ENCODE data around the gene PRKAG1.

DNA sequence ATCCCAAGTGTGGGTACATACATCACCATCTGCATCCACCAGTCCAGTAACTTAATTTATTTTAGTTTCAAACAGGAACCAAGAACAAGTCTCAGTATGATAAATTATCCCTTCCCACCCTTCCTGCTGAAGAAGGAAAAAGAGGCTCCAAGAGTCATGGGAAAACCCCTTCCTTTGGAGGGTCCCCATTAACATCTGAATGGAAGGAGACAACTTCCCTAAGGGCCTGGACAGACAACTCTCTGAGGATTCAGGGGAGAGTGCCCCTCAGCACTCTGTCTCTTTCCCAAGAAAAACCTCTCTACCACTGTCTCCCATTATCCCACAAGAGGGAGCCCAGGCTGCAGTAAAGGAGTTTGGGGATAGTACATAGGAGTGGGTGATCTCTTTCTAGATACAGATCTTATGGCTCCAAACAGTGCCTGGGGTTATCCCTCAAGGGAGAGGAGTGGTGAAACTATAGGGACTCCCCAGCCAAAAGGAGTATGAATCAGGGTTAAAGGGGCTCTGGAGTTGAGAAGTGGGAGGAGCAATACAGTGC is 53.2 kb downstream of the PRKAG1 start:
- no peak for TF ChIP-seq ZNF317 (CRISPR knock-in tag; IDR thresholded peaks at IDR 0.05; ENCODE audit: borderline replicate concordance, low read depth)
- no peak for TF ChIP-seq CREB1 (CRISPR knock-in tag; IDR thresholded peaks at IDR 0.05)
- TF ChIP-seq, protein P1, sequence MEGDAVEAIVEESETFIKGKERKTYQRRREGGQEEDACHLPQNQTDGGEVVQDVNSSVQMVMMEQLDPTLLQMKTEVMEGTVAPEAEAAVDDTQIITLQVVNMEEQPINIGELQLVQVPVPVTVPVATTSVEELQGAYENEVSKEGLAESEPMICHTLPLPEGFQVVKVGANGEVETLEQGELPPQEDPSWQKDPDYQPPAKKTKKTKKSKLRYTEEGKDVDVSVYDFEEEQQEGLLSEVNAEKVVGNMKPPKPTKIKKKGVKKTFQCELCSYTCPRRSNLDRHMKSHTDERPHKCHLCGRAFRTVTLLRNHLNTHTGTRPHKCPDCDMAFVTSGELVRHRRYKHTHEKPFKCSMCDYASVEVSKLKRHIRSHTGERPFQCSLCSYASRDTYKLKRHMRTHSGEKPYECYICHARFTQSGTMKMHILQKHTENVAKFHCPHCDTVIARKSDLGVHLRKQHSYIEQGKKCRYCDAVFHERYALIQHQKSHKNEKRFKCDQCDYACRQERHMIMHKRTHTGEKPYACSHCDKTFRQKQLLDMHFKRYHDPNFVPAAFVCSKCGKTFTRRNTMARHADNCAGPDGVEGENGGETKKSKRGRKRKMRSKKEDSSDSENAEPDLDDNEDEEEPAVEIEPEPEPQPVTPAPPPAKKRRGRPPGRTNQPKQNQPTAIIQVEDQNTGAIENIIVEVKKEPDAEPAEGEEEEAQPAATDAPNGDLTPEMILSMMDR (IDR thresholded peaks at IDR 0.05): no peak
- TF ChIP-seq SMAD4 (CRISPR knock-in tag; IDR thresholded peaks at IDR 0.05): no peak
